Activated naive CD4-positive, alpha-beta T cell treated with anti-CD3 and anti-CD28 coated beads, Interleukin-2, amount 50 U/mL, for 72 hours (primary cell): ENCODE results near the gene SORL1. TPM values are rescaled to one million over a fixed set of nuclear protein-coding genes. Genes with fewer than 3 reads are reported as not detected.
"Not testable (repeated sequence)": the region's sequence is repeated elsewhere in the genome, so short reads cannot be mapped to it uniquely, and the experiment has no call there.

Experiments used
- ATAC-seq, 2 donors: fragments of 150-1000 bp; cut with Tn5 transposase; 2 replicates each; pipeline ENCODE4 v1.10.0; 2021; ENCODE audit warnings: mild to moderate bottlenecking in 2 of 2, moderate library complexity in 2 of 2
- DNase-seq, 2 donors: peaks; one replicate each; pipeline ENCODE4 v3.0.0; 2021 to 2022; ENCODE audit warnings: low spot score in 2 of 2
- H3K27ac Mint-ChIP-seq, 2 donors: one replicate each; pipeline ENCODE4 v1.8.0; 2022; ENCODE audit warnings: mild to moderate bottlenecking in 2 of 2, mixed read lengths in 2 of 2
- H3K36me3 Mint-ChIP-seq, 2 donors: one replicate each; pipeline ENCODE4 v1.8.0; 2022; ENCODE audit warnings: mixed read lengths in 2 of 2
- H3K9me3 Mint-ChIP-seq, 2 donors: one replicate each; pipeline ENCODE4 v1.8.0; 2022; ENCODE audit warnings: mixed read lengths in 2 of 2
- total RNA-seq, 2 donors: library from RNA; stranded (reverse); gene quantifications; one replicate each; pipeline ENCODE4 v1.2.3, GENCODE V29; 2022

Gene SORL1
- total RNA-seq, 2 donors from 2014 or later, result 90.4 to 139 TPM

DNA sequence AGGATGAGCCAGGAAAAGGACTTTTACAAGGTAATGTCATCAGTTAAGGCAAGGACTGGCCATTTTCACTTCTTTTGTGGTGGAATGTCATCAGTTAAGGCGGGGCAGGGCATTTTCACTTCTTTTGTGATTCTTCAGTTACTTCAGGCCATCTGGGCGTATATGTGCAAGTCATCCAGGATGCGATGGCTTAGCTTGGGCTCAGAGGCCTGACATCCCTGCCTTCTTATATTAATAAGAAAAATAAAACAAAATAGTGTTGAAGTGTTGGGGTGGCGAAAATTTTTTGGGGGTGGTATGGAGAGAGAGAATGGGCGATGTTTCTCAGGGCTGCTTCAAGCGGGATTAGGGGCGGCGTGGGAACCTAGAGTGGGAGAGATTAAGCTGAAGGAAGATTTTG lies 185.5 kb downstream of the SORL1 start:
- DNase-seq, H3K36me3 Mint-ChIP-seq, ATAC-seq, H3K9me3 Mint-ChIP-seq: not testable (repeated sequence)
- H3K27ac Mint-ChIP-seq, result peak overlapping the region in 1 of 2 donors; percentile 33

DNA sequence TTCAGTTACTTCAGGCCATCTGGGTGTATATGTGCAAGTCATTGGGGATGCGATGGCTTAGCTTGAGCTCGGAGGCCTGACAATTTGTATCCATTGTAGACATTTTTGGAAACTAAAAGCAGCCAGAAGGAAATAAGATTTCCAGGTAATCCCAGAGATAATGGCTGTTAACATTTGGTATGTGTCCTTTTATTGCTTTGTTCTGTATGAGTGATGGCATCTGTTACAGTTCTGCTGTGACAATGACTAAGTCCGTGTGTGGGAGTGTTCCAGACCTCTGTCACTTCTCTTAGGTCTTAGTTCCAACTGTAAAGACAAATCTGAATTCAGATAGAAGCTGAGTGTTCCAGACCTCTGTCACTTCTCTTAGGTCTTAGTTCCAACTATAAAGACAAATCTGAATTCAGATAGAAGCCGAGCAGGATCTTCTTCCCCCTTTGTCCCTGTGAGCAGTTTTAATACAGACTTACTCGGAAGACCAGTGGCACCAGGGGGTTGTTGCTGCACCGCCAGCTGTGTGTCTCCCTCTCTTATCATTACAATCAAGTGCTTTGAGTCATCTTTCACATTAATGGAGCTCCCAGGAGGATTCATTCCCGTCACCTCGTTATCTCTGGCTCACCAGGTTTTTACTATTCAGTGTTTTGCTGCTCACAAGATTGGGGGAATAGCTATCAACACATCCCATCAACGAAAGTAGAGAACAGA lies 191.5 kb downstream of the SORL1 start:
- H3K27ac Mint-ChIP-seq, result no peak overlapping the region
- no peaks in the 10 kb centered on the region for H3K36me3 Mint-ChIP-seq
- no peaks in the 10 kb centered on the region for H3K9me3 Mint-ChIP-seq
- DNase-seq (no peak), ATAC-seq (peak in 1 of 2 donors; percentile 47)

DNA sequence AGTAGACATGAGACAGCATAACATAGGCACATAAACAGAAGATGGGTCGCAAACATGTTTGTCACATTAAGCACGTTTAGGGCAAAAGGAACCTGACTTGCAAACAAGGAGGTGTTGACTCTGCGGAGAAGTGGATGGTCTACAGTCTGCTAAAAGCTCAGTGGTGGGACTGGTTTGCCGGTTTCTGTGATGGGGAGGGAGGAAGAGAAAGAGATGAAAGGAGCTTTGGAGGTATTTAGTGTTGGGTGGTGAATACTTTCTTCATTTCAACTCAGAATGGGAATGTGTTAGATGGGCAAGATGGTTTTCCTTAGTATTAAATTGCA lies 192.0 kb downstream of the SORL1 start:
- Mint-ChIP-seq H3K36me3 (no peaks in the 10 kb centered on the region), H3K27ac (no peak overlapping the region), H3K9me3 (no peaks in the 10 kb centered on the region)
- DNase-seq (no peak), ATAC-seq (no peak)

DNA sequence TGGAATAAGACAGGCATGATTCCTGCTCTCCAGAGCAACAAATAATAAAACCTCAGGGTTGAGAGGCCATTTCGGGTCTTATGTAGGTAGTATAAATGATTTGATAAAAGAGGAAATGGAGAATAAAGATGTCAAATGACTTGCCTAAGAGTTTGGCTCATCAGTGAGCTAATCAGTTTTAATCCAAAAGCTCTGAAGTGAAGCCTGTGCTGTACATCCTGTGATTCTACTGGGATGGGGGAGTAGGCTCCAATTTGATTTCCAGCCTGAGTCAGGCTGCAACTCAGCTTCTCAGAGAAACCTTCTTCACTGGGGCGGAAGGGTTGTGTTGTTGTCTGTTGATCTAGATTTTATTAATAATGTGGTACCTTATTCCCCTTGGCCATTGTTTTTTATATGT lies 192.9 kb downstream of the SORL1 start:
- Mint-ChIP-seq H3K9me3 (no peaks in the 10 kb centered on the region), H3K36me3 (no peaks in the 10 kb centered on the region), H3K27ac (no peak overlapping the region)
- DNase-seq, result no peak
- no peak for ATAC-seq

DNA sequence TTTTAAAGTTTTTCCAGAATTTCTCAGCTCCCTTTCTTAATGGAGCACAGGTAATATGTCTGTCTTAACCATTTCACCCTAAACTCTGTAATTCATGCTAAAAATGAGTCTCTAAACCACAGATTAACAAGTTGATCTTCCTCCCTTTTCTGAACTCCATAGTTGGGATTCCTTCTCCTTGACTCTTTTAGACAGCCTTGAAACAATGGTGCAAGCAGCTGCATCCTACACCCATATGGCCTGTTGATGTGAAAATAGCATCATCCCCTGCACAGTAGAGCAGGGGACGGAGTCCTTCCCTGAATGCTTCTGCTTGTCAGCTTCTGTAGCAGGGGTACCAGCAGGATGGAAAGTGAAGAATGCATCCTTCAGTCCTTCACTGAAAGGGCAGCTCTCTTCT lies 193.5 kb downstream of the SORL1 start:
- Mint-ChIP-seq H3K36me3 (no peaks in the 10 kb centered on the region), H3K27ac (no peak overlapping the region), H3K9me3 (no peaks in the 10 kb centered on the region)
- DNase-seq (no peak), ATAC-seq (no peak)

DNA sequence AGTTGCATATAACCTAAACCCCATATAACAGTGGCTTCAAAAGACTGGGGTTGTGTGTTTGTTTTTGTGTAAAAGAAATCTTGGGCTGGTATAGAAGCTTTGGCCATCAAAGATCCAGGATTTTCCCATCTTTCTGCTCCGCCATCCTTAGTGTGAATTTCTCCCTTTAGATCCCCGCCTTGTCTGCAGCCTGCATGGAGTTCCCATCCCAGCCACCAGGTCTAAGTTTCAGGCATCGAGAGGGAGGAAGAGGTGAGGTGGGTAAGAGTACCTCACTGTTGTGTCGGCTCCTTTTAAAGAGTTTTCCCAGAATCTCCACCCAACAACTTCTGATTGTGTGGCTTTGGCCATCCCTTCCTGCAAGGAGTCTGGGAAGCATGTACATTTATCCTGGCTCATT lies 196.2 kb downstream of the SORL1 start:
- H3K9me3 Mint-ChIP-seq, result no peaks in the 10 kb centered on the region
- H3K27ac Mint-ChIP-seq, result peak overlapping the region in 1 of 2 donors; percentile 26
- H3K36me3 Mint-ChIP-seq, result no peaks in the 10 kb centered on the region
- DNase-seq (no peak), ATAC-seq (no peak)

DNA sequence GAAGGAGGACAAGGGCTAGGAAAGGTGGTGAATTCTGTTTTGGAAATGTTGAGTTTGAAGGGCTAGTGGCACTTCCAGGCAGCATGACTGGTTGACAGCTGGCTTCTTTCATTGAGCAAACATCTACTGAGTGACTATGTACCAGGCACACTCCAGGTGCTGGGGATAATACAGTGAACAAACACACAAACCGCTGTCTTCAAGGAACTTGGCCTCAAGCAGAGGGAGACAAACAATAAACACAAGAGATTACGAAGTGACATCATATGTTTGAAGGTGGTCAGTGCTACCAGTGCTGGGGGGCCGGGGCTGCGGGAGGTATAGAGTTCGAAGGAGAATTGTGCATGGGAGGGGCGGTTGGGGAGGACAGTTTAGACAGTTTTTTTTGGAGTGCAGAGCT lies 197.7 kb downstream of the SORL1 start:
- no peak for ATAC-seq
- DNase-seq, result no peak
- H3K27ac Mint-ChIP-seq, result peak overlapping the region in 1 of 2 donors; percentile 1
- H3K9me3 Mint-ChIP-seq, result no peaks in the 10 kb centered on the region
- no peaks in the 10 kb centered on the region for H3K36me3 Mint-ChIP-seq

DNA sequence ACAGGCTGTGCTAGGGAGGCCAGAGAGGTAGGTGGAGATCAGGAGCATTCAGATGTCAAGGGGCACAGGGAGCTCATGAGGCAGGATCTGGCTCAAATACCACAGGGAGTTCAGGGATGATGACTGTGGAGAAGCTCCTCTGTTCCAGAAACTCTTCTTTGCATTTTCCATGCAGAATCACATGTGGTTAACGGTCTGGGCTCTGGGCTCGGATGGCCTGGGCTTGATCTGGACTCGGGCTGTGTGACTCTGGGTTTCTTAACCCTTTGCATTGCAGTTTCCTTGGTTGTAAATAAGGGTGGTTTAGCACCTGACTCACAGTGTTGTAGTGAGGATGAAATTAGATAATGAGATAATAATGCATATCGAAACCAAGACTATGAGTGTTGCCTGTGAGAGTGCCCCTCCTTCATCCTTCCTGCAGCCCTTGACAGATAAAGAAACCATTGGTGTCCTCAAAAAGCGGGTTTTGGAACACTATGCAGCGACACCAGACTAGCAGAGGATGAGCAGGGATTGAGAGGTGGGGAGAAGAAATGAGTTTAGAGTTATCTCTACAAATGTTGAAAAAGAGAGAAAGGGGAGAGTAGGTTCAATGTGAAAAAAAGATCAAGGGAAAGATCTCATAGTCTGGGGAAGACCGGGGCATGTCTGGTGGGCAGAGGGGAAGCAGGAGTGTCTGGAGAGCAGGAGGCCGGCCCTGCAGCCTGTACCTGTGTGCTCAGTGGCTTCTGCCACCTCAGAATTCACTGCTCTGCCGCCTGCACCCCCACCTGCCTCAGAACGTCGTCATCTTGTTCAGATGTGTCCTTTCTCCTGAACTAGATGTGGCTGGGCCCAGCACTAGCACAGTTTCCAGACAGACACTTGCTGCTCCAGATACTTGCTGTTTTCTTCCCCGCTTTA lies 198.5 kb downstream of the SORL1 start:
- ATAC-seq (peak; percentile 62 to 86), DNase-seq (peak in 1 of 2 donors; percentile 15)
- Mint-ChIP-seq H3K27ac (peak overlapping the region in 1 of 2 donors; percentile 1), H3K9me3 (no peaks in the 10 kb centered on the region), H3K36me3 (no peaks in the 10 kb centered on the region)

DNA sequence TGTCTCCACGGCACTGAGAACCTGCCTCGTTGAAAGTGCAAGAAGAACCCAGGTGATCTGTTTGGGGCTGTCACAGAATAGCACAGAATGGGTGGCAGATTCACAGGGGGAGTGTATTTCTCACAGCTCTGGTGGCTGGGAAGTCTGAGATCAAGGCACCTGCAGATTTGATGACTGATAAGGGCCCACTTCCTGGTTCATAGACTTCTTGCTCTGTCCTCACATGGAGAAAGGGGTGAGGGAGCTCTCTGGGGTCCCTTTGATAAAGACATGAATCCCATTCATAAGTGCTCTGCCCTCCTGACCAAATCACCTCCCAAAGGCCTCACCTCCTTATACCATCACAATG lies 199.1 kb downstream of the SORL1 start:
- H3K27ac Mint-ChIP-seq, result no peak overlapping the region
- H3K9me3 Mint-ChIP-seq, result no peaks in the 10 kb centered on the region
- DNase-seq (no peak), ATAC-seq (no peak)
- H3K36me3 Mint-ChIP-seq, result no peaks in the 10 kb centered on the region

DNA sequence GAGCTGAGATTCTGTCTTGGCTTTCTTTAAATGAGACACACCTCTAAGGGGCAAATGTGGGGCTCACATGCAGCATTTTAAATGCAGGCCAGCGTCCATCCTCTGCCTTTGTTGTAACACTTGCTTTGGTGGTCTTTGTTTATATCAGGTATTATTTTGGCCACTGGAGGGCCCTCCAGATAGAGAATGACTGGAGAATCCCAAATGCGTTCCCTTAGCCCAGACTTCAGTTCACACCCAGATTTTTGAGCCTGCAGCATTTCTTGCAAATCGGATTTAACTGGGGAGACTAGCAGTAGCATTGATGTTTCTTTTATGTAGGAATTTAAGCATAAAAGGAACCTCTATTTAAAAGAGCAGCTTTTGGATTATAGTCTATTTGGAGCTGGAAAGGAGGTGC lies 200.9 kb downstream of the SORL1 start:
- DNase-seq (no peak), ATAC-seq (no peak)
- Mint-ChIP-seq H3K27ac (no peak overlapping the region), H3K9me3 (no peaks in the 10 kb centered on the region), H3K36me3 (no peaks in the 10 kb centered on the region)

DNA sequence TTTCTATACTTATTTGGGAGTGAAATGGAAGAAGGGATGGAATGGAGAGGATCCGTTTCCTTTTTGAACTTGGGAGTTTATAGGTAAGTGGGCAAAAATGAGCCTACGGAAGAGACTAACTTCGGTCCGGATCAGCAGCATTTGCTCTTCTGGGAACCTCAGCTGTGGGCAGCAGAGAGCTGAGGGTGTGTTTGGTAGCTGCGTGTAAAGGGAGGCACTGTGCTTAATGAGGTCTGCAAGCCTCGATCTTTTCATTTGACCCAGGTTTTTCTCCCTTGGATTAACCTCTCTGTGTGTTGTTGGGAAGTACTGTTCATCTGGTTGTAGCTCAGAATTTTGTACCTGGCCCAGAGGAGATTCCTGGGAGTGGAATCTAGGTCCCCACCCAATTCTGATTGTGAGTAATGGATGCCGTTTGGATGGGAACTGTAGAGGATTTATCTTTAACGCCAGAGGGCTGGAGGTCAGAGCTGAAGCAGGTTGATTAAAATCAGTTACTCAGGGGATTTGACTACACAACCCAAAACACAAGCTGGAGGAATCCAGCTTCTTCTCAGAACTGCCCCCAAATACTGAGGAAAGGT lies 202.2 kb downstream of the SORL1 start:
- no peaks in the 10 kb centered on the region for H3K9me3 Mint-ChIP-seq
- no peak overlapping the region for H3K27ac Mint-ChIP-seq
- DNase-seq (no peak), ATAC-seq (no peak)
- no peaks in the 10 kb centered on the region for H3K36me3 Mint-ChIP-seq

DNA sequence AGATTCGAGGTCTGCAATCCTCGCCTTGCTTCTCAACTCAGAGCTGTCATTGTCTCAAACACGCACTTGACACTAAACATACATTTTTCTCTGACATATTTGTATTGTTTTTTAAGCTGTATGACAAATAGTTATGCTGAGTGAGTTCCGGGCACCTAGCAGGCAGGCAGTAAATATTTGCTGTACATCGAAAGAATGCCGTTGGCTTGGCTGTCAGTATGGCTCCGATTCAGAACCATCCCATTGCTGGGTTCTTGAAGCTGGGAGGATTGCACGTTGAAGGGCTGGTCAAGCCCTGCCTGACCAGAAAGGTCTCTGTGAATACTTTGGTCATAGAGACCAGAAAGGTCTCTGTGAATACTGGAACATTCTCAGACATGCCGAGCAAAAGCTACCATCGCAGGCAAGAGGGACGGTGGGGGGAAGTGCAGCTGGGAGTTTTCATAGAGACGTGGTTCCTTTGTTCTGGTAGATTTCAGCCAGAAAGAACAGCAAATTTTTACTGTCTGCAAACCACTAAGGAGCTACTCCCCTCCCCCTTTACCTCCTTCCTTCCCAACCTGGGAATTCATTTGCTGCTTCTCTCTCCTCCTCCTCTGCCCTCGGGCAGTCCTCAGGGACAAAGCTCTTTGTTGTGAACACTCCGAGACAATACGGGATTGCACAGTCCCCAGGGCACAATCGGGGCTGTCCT lies 202.9 kb downstream of the SORL1 start:
- DNase-seq, result no peak
- no peaks in the 10 kb centered on the region for H3K36me3 Mint-ChIP-seq
- no peak for ATAC-seq
- H3K27ac Mint-ChIP-seq, result peak overlapping the region in 1 of 2 donors; percentile 87
- H3K9me3 Mint-ChIP-seq, result no peaks in the 10 kb centered on the region

DNA sequence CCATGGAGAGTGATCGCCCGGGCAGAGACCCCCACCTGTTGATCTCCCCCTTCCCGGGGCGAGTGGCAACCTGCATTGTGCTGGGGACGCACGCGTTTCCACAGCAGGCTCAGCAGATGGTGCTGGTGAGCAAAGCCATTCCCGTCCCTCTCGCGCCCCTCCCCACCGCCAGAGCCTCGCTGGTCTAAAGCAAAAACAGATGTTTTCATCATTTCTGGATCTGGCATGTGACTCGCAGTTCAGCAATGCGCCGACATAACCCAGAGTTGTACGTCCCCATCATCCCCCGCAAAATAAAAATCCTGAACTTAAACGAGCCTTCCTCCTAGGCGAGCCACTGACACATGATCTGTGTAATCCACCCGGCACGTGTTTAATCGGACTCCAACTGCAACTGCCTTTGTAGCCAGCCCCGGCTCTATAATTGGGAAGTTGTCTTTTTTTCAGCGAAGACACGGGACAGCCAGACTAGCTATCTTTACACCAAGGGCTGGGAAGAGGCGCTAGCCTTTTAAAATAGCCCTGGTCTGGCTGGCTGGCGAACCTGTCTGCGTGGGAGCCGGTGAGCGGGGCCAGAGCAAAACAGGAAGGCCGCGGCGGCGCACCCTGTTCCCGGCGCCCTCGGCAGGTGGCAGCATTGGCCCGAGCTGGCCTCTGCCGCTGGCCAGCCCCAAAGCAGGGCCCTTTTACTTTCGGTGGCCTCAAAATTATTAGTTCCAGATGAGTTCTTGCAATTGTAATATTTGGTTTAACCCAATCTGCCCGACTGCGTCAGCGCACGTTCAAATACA lies 203.6 kb downstream of the SORL1 start:
- H3K9me3 Mint-ChIP-seq, result no peaks in the 10 kb centered on the region
- DNase-seq (peak; percentile 79 to 80), ATAC-seq (peak; percentile 85 to 94)
- H3K27ac Mint-ChIP-seq, result peak overlapping the region; percentile 26 to 87
- H3K36me3 Mint-ChIP-seq, result no peaks in the 10 kb centered on the region

DNA sequence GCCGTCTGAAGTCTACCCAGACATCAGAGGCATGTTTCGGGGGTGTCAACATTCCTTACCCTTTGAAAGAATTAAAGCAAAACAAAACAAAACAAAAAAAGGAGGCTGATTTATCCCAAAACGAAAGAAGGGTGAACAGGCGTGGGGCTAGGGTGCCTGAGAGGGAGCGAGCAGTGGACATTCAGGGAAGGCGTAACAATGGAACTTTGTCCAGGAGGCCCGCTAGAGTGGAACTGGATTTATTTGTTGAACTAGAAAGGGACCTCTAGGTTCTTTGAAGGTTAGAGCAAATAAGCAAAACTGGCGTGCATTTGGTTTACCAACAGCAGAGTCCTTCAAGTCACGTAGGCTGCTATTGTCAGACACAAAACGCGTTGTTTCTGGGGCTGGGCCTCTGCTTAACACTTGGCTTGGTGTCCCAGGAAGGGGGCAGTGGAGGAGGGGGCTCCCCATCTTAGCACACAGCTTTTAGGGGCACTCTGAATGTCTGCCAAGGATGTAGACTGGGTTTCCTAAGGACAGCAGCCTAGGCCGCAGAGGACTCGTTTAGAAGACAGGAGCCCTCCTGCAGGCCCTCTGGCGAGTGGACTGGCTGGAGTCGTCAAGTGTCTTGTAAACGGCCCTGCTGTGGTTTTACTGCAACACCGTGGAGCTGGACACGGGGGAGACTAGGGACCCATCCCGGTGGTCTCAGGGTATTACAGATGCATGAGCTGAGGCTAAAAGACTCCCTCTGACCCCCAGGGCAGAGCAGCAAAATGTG lies 204.4 kb downstream of the SORL1 start:
- DNase-seq (no peak), ATAC-seq (no peak)
- no peaks in the 10 kb centered on the region for H3K36me3 Mint-ChIP-seq
- H3K27ac Mint-ChIP-seq, result peak overlapping the region in 1 of 2 donors; percentile 87
- no peaks in the 10 kb centered on the region for H3K9me3 Mint-ChIP-seq

DNA sequence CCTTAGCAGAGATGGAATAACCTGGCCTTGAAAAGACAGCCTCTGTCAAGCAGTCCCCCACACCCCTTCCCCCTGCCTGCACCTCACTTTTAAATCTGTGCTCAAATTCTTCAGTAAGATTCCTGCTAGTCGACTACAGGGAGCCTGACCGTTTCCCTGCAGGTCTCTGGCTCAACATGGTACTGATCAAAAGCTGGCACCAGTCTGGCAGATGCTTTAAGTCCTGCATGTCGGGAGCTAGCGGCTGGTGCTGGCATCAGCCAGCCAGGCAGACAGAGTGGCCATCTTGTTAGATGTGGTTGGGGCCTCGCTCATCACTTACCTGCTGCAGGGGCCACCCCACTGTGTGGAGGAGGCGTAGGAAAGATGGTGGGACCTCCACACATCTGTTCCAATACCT lies 205.0 kb downstream of the SORL1 start:
- Mint-ChIP-seq H3K36me3 (no peaks in the 10 kb centered on the region), H3K27ac (no peak overlapping the region), H3K9me3 (no peaks in the 10 kb centered on the region)
- ATAC-seq (no peak), DNase-seq (no peak)

DNA sequence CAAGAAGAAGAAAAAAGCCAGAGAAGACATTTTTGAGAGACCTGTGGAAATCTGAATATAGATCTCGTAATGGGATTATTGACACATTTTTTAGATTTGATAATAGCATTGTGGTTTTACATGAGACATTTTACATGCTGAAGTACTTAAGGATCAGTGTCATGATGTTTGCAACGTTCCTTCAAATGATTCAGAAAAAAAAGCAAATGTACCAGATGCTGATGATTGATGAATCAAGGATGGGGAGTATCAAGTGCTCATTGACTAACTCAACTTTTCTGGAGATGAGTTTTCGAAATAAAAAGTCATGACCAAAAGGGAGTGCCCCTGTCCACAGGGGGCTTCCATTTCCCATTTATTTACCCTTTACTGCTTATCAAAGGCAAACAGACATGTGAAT lies 207.7 kb downstream of the SORL1 start:
- no peak for ATAC-seq
- no peaks in the 10 kb centered on the region for H3K36me3 Mint-ChIP-seq
- no peaks in the 10 kb centered on the region for H3K9me3 Mint-ChIP-seq
- no peak for DNase-seq
- no peak overlapping the region for H3K27ac Mint-ChIP-seq
